22Rv1 (cell line): ENCODE measurements around the gene NDUFS1.
"Not testable (repeated sequence)": the region's sequence is repeated elsewhere in the genome, so short reads cannot be mapped to it uniquely, and the experiment has no call there.

Experiments
- H3K27ac ChIP-seq: fragments of 450-650 bp; 2 replicates; pipeline ENCODE4 v1.5.1; 2017
- ZFX ChIP-seq: fragments of 450-650 bp; IDR thresholded peaks from 2 replicates; pipeline ENCODE4 v1.6.1; 2017; ENCODE audit warnings: antibody characterized with exemption, borderline replicate concordance
- TF ChIP-seq, protein P1 (sequence below): fragments of 450-650 bp; IDR thresholded peaks from 2 replicates; pipeline ENCODE4 v1.5.1; 2017; ENCODE audit warnings: mild to moderate bottlenecking

NDUFS1 gene

DNA sequence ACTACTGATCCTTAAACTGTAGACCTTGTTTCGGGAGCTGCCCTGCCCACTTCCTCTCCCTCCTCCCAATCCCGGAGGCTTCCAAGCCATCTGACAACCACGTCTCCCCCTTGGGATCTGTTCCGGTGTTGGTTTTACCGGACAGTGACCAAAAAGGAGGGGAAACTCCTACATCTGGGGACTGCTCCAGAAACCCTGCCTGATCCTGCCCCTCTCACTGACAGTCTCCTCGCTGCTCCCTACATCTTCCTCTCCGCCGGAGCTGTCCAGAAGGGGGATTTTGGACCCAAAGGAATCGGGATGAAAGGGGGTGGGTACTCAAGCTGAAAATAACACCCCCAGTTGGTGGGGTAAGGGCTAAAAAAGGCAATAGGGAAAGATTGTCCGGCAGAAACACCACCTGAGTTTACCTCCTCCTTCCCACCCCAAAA, 74.8 kb downstream of the NDUFS1 start:
- peak overlapping the region; percentile 99 for H3K27ac ChIP-seq
- TF ChIP-seq, protein P1, sequence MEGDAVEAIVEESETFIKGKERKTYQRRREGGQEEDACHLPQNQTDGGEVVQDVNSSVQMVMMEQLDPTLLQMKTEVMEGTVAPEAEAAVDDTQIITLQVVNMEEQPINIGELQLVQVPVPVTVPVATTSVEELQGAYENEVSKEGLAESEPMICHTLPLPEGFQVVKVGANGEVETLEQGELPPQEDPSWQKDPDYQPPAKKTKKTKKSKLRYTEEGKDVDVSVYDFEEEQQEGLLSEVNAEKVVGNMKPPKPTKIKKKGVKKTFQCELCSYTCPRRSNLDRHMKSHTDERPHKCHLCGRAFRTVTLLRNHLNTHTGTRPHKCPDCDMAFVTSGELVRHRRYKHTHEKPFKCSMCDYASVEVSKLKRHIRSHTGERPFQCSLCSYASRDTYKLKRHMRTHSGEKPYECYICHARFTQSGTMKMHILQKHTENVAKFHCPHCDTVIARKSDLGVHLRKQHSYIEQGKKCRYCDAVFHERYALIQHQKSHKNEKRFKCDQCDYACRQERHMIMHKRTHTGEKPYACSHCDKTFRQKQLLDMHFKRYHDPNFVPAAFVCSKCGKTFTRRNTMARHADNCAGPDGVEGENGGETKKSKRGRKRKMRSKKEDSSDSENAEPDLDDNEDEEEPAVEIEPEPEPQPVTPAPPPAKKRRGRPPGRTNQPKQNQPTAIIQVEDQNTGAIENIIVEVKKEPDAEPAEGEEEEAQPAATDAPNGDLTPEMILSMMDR, result no peak
- no peak for TF ChIP-seq ZFX

DNA sequence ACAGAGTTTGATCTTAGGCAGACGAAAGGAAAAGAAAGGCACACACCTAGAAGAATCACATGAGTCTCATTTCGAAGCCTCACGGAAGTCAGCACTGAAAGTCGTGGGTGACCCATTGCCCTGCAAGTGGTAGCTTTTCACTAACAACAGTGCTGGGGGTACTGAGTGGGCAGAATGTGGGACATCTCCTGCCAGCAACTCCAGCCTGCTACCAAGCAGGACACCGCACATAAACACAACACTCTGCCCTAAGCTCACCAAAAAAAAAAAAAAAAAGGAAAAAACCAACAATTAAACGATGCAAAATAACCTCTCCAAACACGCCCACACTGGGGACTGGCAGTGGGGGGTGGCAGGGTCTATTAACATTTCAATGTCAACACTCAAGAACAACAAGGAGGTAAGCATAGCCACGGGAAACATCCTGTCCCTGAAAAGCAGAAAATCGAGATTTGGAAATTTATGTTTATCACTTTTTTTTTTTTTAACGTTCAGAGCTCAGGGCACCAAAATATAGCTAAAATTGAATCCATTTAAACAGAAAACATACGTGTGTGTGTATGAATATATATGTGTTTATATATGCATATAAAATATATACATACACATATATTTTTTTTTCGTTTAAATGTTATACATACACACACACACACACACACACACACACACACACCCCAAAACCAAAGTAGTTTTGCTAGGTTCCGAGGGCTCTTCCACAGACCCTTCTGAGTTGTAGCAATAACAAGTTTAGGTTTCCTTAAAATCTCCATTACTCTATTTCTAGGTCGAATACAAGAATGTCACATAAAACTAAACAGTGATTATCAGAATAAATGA, 75.4 kb downstream of the NDUFS1 start:
- TF ChIP-seq, protein P1, result no peak
- no peak for TF ChIP-seq ZFX
- H3K27ac ChIP-seq, result peak overlapping the region; percentile 99

DNA sequence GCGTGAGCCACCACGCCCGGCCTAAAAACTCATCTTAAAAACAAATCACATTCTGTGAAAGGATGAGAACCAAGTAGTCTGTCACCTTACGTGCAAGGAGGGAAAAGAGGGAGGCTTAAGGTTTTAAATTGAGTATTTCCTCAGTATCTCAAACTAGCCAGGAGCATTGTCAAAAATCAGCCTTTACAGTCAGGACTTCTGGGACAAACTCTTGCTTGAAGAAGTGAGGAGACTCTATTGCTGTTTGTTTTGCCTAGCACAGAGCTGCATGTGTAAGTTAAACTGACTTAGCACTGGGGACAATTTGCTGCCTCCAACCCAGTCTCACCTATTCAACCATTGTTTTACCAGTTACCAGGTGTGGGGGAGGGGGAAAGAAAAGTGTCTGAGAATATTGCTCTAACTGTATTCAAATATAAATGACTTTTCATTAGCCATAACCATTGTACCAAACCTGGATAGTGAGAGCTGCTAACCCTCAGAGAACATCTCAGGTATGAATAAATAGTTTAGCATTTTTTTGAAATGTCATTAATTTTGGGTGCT, 76.9 kb downstream of the NDUFS1 start:
- TF ChIP-seq ZFX, result no peak
- H3K27ac ChIP-seq, result no peak overlapping the region

DNA sequence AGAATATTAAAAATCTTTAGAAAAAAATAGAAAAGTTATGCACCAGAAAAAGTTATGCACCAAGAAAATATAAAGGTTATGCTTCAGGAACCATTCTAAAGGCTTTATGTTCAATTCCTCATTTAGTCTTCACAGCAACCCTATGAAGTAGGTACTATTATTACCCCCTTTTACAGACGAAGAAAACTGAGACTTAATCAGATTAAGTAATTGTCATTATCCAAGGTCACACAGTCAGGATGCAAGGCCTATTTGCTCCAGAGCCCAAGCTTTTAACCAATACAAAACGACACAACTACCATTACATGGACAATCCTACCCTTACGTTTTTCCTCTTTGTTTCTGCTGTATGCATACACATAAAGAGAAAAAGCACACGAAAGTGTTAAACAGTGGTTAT, 78.3 kb downstream of the NDUFS1 start:
- H3K27ac ChIP-seq, result no peak overlapping the region
- no peak for TF ChIP-seq ZFX
- TF ChIP-seq, protein P1, result no peak

DNA sequence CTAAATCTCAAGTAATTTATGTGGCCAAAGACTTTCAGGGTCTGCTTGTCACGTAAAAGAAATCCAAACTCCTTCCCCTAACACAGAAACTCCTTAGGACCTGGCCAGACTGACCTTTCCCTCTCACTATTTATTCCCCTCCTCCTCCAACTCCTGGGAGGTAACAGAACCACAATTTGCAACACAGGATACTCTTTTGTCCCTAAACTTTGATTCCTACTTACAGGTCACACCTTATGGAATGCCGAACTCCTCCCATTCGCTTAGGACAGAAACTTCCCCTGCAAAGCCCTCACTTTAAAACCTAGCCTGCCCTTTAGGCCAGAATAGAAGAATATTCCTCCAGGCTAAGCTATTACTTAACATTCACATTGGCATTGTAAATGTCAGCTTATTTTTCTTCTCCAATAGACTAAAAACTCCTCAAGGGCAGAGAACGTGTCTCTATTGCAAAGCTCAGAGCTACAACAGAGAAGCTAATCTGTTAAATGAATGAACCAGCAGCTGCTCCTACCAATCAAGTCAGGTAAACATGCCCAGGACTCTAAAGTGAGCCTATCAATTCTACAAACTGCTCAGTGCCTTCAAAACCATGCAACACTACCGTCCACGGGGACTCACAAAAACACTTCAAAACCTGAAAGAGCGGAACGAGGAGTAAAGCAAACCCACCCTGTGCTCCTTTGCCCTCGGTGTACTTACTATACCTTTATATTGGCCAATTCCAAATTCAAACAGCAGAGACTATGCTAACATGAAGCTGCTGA, 79.4 kb downstream of the NDUFS1 start:
- TF ChIP-seq, protein P1, result no peak
- no peak for TF ChIP-seq ZFX

DNA sequence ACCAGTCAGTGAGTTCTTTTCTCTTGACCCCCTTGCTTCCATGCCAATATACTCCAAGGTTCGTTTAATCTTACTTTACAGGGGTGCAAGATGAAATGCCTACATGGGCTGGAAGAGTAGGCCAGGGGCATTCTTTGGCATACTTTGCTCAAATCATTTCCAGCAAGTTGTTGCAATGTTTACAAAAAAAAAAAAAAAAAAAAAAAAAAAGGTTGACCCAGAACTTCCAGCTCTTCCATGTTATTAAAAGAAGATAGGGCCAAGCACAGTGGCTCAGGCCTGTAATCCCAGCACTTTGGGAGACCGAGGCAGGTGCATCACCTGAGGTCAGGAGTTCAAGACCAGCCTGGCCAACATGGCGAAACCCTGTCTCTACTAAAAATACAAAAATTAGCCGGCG, 81.4 kb downstream of the NDUFS1 start:
- not testable (repeated sequence) for H3K27ac ChIP-seq

More for the DNA sequence above, 79.4 kb downstream of the NDUFS1 start:
- no peak overlapping the region for H3K27ac ChIP-seq

DNA sequence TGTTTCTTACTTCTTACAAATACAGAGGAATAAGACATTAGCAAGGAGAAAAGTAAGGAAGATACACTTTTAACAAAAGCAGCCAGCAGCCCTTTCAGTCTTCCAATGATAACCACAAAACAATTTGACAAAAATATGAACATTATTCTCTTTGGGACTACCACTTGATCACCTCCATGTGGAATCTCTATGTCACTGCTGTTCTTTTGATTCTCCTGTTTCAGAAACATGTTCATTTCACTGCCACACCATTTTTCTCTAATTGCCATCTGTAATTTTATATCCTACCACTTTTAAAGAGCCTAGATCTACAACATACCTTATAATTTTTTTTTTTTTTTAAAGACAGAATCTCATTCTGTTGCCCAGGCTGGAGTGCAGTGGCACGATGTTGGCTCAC, 84.1 kb downstream of the NDUFS1 start:
- H3K27ac ChIP-seq, result no peak overlapping the region
- no peak for TF ChIP-seq ZFX
- TF ChIP-seq, protein P1, result no peak

DNA sequence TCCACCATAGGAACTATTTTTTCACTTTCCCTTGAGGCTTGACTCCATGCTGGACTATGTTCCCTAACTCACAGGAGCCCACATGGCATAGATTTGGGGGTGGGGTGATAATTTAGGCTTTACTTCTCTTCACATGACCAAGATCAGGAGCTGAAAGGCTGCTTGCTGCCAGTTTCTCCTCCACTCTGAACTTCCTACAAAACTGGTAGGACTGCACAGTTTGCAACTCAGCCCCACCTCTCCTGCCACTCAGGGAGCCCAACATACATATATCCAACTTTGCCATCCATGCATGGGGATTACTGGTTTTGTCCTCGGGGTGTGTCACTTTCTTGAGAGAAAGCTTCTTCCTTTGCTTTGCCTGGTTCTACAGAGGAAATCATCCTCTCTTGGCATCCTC, 87.4 kb downstream of the NDUFS1 start:
- H3K27ac ChIP-seq, result no peak overlapping the region
- TF ChIP-seq ZFX, result no peak
- TF ChIP-seq, protein P1, result no peak
